ENCODE data around the gene MBOAT2. TPM values are rescaled to one million over a fixed set of nuclear protein-coding genes. Genes with fewer than 3 reads are reported as not detected.
"Not testable (repeated sequence)": the region's sequence is repeated elsewhere in the genome, so short reads cannot be mapped to it uniquely, and the experiment has no call there.

Gene MBOAT2
- total and polyA plus RNA-seq, 2 of the 13 experiments (the other 11 are each of a cell fraction or from before 2014, with no cell fraction given), result 0.11 to 0.36 TPM

DNA sequence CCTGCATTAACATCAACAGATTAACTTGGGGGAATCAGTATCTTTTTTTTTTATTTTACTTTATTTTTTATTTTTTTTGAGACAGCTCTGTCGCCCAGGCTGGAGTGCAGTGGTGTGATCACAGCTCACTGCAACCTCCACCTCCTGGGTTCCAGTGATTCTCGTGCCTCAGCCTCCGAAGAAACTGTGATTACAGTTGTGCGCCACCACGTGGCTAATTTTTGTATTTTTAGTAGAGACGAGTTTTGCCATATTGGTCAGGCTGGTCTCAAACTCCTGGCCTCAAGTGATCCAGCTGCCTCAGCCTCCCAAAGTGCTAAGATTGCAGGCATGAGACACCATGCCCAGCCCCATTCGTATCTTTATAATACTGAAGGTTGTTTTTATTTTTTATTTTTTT, 99.6 kb downstream of the MBOAT2 start:
- BruUV-seq (replicated peaks); H3K9ac ChIP-seq (ENCODE audit: insufficient read depth, low read depth, low read length); H3K9me3 ChIP-seq (ENCODE audit: low read length); POLR2A ChIA-PET; H3K4me2 ChIP-seq (ENCODE audit: low read depth, low read length); FAIRE-seq; H3K4me1 ChIP-seq (ENCODE audit: insufficient read depth, low read length); H3K27me3 ChIP-seq (ENCODE audit: control insufficient read depth in 1 of 2, insufficient read depth in 2 of 2, low read length in 2 of 2); H3K4me3 ChIP-seq (replicated peaks in 1 of 3; ENCODE audit: insufficient read depth in 1 of 3, low read depth in 2 of 3, low read length in 3 of 3); H3K27ac ChIP-seq (ENCODE audit: extremely low read length, insufficient read depth, low read length); H4K20me1 ChIP-seq (ENCODE audit: insufficient read depth, low read length); H3K79me2 ChIP-seq (ENCODE audit: insufficient read depth, low read length); H2AFZ ChIP-seq (ENCODE audit: low read length); H3K36me3 ChIP-seq (replicated peaks in 1 of 2; ENCODE audit: control insufficient read depth in 1 of 2, insufficient read depth in 2 of 2, low read length in 2 of 2); in situ Hi-C loops (cut with HindIII; ENCODE audit: extremely low pct_ligation_motif_present, low pct_unique_long_range_greater_than_20kb): not testable (repeated sequence)
- intact Hi-C loops (cut with micrococcal nuclease; ENCODE audit: unreplicated experiment), result loop anchor here (1.0 to 10.0 kb wide), 3 partner anchors 31 to 1482 kb away; no protein-coding TSS in a partner anchor
- TF ChIP-seq SMC3 (IDR thresholded peaks at IDR 0.05; ENCODE audit: low read length) (peak; percentile 31; the same call in 1 of the 2 replicates), ZNF770 (CRISPR knock-in tag; IDR thresholded peaks at IDR 0.05) (peak; percentile 93), CTCF (CRISPR knock-in tag; IDR thresholded peaks at IDR 0.05) (peak; percentile 69), STAG1 (CRISPR knock-in tag; IDR thresholded peaks at IDR 0.05) (peak; percentile 65)
- CTCF ChIA-PET (ENCODE audit: low intra/inter-chr PET ratio, low total read pairs), result interaction anchor here (1.3 to 1.4 kb wide), 2 partner anchors 23 to 211 kb away, joined by 4 to 5 read pairs; no protein-coding TSS in a partner anchor
- 6% methylated on average over 7 of the region's 7 CpGs for WGBS (ENCODE audit: low lambda C conversion rate)
- peak; percentile 57 for ATAC-seq
- peak; percentile 39 for DNase-seq (ENCODE audit: low spot score)

Measured in HepG2 (cell line).